Adipose tissue (tissue), 3 donors: ENCODE data around the gene DACH1. TPM values are rescaled to one million over a fixed set of nuclear protein-coding genes. Genes with fewer than 3 reads are reported as not detected.
"Not testable (repeated sequence)": the region's sequence is repeated elsewhere in the genome, so short reads cannot be mapped to it uniquely, and the experiment has no call there.

Experiments
- H3K27ac ChIP-seq: one replicate; pipeline ENCODE4 v1.5.1; 2013; ENCODE audit warnings: low read depth, low read length
- whole genome bisulfite sequencing, 3 donors: extraction: QIAGEN DNeasy Blood & Tissue Kit; methylation state at CpG; one replicate each; pipeline ENCODE4 v1.1.7; 2013; 5-methylcytosine and 5-hydroxymethylcytosine counted together
- polyA plus RNA-seq, 3 donors: library from polyadenylated mRNA; stranded (reverse); fragments of 200-250 nt; gene quantifications; one replicate each; pipeline ENCODE4 v1.2.3, GENCODE V29; 2013
- donor health status: healthy with polysubstance abuse.
- donor health status: Bipolar disorder and iron deficiency.
- donor health status: healthy.

DACH1 gene
- polyA plus RNA-seq, 3 donors: 0.62 to 2.5 (median 2.2) TPM

GRCh38 chr13:71798707-71799106, 68.3 kb downstream of the DACH1 start:
- WGBS, 3 donors: 96 to 98% (median 96%) methylated on average over 1 of the region's 1 CpG
- H3K27ac ChIP-seq: no peak overlapping the region

- no peak overlapping the region for H3K27ac ChIP-seq
- 25 to 73% (median 26%) methylated on average over 5 of the region's 5 CpGs for whole genome bisulfite sequencing, 3 donors
These were observed 69.5 kb downstream of the DACH1 start for GRCh38 chr13:71797517-71797916.

GRCh38 chr13:71789693-71790329, 77.2 kb downstream of the DACH1 start:
- H3K27ac ChIP-seq: no peak overlapping the region
- WGBS, 3 donors: 35 to 84% (median 74%) methylated on average over 5 of the region's 5 CpGs

GRCh38 chr13:71789037-71789436, 78.0 kb downstream of the DACH1 start:
- no peak overlapping the region for H3K27ac ChIP-seq

GRCh38 chr13:71787414-71787813, 79.6 kb downstream of the DACH1 start:
- 86 to 94% (median 90%) methylated on average over 9 of the region's 9 CpGs for WGBS, 3 donors
- no peak overlapping the region for H3K27ac ChIP-seq

GRCh38 chr13:71786875-71787274, 80.1 kb downstream of the DACH1 start:
- no peak overlapping the region for H3K27ac ChIP-seq
- WGBS, 3 donors: 79 to 88% (median 84%) methylated on average over 4 of the region's 4 CpGs

- 78 to 94% (median 84%) methylated on average over 2 of the region's 2 CpGs for WGBS, 3 donors
These were observed 81.6 kb downstream of the DACH1 start for GRCh38 chr13:71785361-71785760.

GRCh38 chr13:71780546-71780945, 86.5 kb downstream of the DACH1 start:
- no peak overlapping the region for H3K27ac ChIP-seq
- WGBS, 3 donors: 91 to 93% (median 92%) methylated on average over 5 of the region's 5 CpGs

More at GRCh38 chr13:71785361-71785760, 81.6 kb downstream of the DACH1 start:
- no peak overlapping the region for H3K27ac ChIP-seq

GRCh38 chr13:71778998-71779397, 88.0 kb downstream of the DACH1 start:
- WGBS, 3 donors: 59 to 95% (median 88%) methylated on average over 4 to 11 of the region's 11 CpGs
- H3K27ac ChIP-seq: not testable (repeated sequence)

- no peak overlapping the region for H3K27ac ChIP-seq
- 59 to 93% (median 65%) methylated on average over 1 of the region's 1 CpG for WGBS, 3 donors
These were observed 91.0 kb downstream of the DACH1 start for GRCh38 chr13:71775966-71776365.

- 91 to 96% (median 94%) methylated on average over 4 of the region's 4 CpGs for WGBS, 3 donors
- no peak overlapping the region for H3K27ac ChIP-seq
These were observed 92.1 kb downstream of the DACH1 start for GRCh38 chr13:71774863-71775262.

- no peak overlapping the region for H3K27ac ChIP-seq
- WGBS, 3 donors: 39 to 75% (median 56%) methylated on average over 4 of the region's 4 CpGs
These were observed 93.5 kb downstream of the DACH1 start for GRCh38 chr13:71773531-71773930.

GRCh38 chr13:71772361-71772760, 94.6 kb downstream of the DACH1 start:
- H3K27ac ChIP-seq: no peak overlapping the region
- WGBS, 3 donors: 9 to 38% (median 28%) methylated on average over 1 of the region's 1 CpG

- no peak overlapping the region for H3K27ac ChIP-seq
- 95 to 97% (median 96%) methylated on average over 2 of the region's 2 CpGs for WGBS, 3 donors
These were observed 95.9 kb downstream of the DACH1 start for GRCh38 chr13:71771144-71771543.

GRCh38 chr13:71770710-71771109, 96.3 kb downstream of the DACH1 start:
- no peak overlapping the region for H3K27ac ChIP-seq

GRCh38 chr13:71768881-71769280, 98.1 kb downstream of the DACH1 start:
- H3K27ac ChIP-seq: no peak overlapping the region

GRCh38 chr13:71759651-71760511, 107.1 kb downstream of the DACH1 start:
- 60 to 91% (median 82%) methylated on average over 10 of the region's 10 CpGs for WGBS, 3 donors
- no peak overlapping the region for H3K27ac ChIP-seq

- H3K27ac ChIP-seq: no peak overlapping the region
- 30 to 57% (median 42%) methylated on average over 2 of the region's 2 CpGs for WGBS, 3 donors
These were observed 108.2 kb downstream of the DACH1 start for GRCh38 chr13:71758828-71759227.

- H3K27ac ChIP-seq: no peak overlapping the region
- 76 to 84% (median 80%) methylated on average over 7 of the region's 7 CpGs for WGBS, 3 donors
These were observed 112.5 kb downstream of the DACH1 start for GRCh38 chr13:71754407-71754974.
